Activated CD4-positive, alpha-beta T cell treated with anti-CD3 and anti-CD28 coated beads for 24 hours (primary cell): ENCODE results near the gene HPF1.
"Not testable (repeated sequence)": the region's sequence is repeated elsewhere in the genome, so short reads cannot be mapped to it uniquely, and the experiment has no call there.

Experiments
- DNase-seq, 2 donors: peaks; one replicate each; pipeline ENCODE4 v3.0.0-alpha.2; 2020; ENCODE audit warnings: low read depth in 2 of 2

Gene HPF1

GRCh38 chr4:169757575-169758184 is at the start of gene HPF1:
HPF1 (minus strand) TSS chr4:169757944; CDS start chr4:169757877, 67 bp downstream.
- peak; percentile 94 to 96 for DNase-seq

- not testable (repeated sequence) for DNase-seq
Observed at GRCh38 chr4:169806770-169807169, 49.0 kb upstream of the HPF1 start.

GRCh38 chr4:169803413-169803812 is 45.7 kb upstream of the HPF1 start:
- no peak for DNase-seq

GRCh38 chr4:169802873-169803272 is 45.1 kb upstream of the HPF1 start:
- DNase-seq: no peak

- no peak for DNase-seq
Observed at GRCh38 chr4:169800541-169800940, 42.8 kb upstream of the HPF1 start.

GRCh38 chr4:169799260-169799659 is 41.5 kb upstream of the HPF1 start:
- DNase-seq: no peak

GRCh38 chr4:169795585-169795984 is 37.8 kb upstream of the HPF1 start:
- no peak for DNase-seq

- no peak for DNase-seq
Observed at GRCh38 chr4:169791527-169792156, 33.9 kb upstream of the HPF1 start.

GRCh38 chr4:169791062-169791461 is 33.3 kb upstream of the HPF1 start:
- no peak for DNase-seq

GRCh38 chr4:169774466-169775445 is 17.0 kb upstream of the HPF1 start:
- DNase-seq: peak in 1 of 2 donors; percentile 7

- DNase-seq: no peak
Observed at GRCh38 chr4:169773889-169774288, 16.1 kb upstream of the HPF1 start.

- not testable (repeated sequence) for DNase-seq
Observed at GRCh38 chr4:169771556-169772080, 13.9 kb upstream of the HPF1 start.

GRCh38 chr4:169770416-169770815 is 12.7 kb upstream of the HPF1 start:
- DNase-seq: no peak

GRCh38 chr4:169768385-169768784 is 10.6 kb upstream of the HPF1 start:
- DNase-seq: no peak

- DNase-seq: no peak
Observed at GRCh38 chr4:169766741-169767140, 9.0 kb upstream of the HPF1 start.

GRCh38 chr4:169765835-169766234 is 8.1 kb upstream of the HPF1 start:
- DNase-seq: no peak

GRCh38 chr4:169761846-169762245 is 4.1 kb upstream of the HPF1 start:
- no peak for DNase-seq

GRCh38 chr4:169758401-169758962 is 738 bp upstream of the HPF1 start:
- DNase-seq: no peak

- no peak for DNase-seq
Observed at GRCh38 chr4:169756971-169757574, 671 bp downstream of the HPF1 start.

GRCh38 chr4:169745291-169745690 is 12.5 kb downstream of the HPF1 start:
- DNase-seq: no peak

GRCh38 chr4:169744601-169745000 is 13.1 kb downstream of the HPF1 start:
- DNase-seq: no peak
